B cell (primary cell): ENCODE data around the gene LAMP5.

Experiments
- EZH2 ChIP-seq: IDR thresholded peaks from 2 replicates; pipeline ENCODE4 v1.6.1; 2012; ENCODE audit warnings: borderline replicate concordance, low read depth, mild to moderate bottlenecking, moderate library complexity, low read length; ENCODE audit not compliant: insufficient read depth, poor library complexity, severe bottlenecking
- TF ChIP-seq, protein P1 (sequence below): fragments of 200-600 bp; IDR thresholded peaks from one replicate; pipeline ENCODE4 v1.8.0; 2022; ENCODE audit warnings: antibody characterized with exemption, mild to moderate bottlenecking

GRCh38 chr20:9565910-9566550 is 51.6 kb downstream of the LAMP5 start:
- TF ChIP-seq, protein P1, sequence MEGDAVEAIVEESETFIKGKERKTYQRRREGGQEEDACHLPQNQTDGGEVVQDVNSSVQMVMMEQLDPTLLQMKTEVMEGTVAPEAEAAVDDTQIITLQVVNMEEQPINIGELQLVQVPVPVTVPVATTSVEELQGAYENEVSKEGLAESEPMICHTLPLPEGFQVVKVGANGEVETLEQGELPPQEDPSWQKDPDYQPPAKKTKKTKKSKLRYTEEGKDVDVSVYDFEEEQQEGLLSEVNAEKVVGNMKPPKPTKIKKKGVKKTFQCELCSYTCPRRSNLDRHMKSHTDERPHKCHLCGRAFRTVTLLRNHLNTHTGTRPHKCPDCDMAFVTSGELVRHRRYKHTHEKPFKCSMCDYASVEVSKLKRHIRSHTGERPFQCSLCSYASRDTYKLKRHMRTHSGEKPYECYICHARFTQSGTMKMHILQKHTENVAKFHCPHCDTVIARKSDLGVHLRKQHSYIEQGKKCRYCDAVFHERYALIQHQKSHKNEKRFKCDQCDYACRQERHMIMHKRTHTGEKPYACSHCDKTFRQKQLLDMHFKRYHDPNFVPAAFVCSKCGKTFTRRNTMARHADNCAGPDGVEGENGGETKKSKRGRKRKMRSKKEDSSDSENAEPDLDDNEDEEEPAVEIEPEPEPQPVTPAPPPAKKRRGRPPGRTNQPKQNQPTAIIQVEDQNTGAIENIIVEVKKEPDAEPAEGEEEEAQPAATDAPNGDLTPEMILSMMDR = no peak
- no peak for TF ChIP-seq EZH2
